Measurements from ENCODE around the gene NTM. TPM values are rescaled to one million over a fixed set of nuclear protein-coding genes. Genes with fewer than 3 reads are reported as not detected.

Gene NTM
- total RNA-seq, 1 experiment from 2014 or later = 9.9 TPM

GRCh38 chr11:131877246-131877942 is 507.0 kb downstream of the NTM start:
- Mint-ChIP-seq H3K27ac (no peak overlapping the region), H3K27me3 (ENCODE audit: low read depth) (no peaks in the 10 kb centered on the region), H3K9me3 (no peaks in the 10 kb centered on the region), H3K4me3 (no peak overlapping the region), H3K36me3 (ENCODE audit: insufficient read depth in 1 of 3, low read depth in 3 of 3) (no peaks in the 10 kb centered on the region; a peak in 1 of 7 replicates), H3K4me1 (peaks cover 20 to 23% of the 10 kb centered on the region in 2 experiments)
- Histone ChIP-seq H3K27ac (ENCODE audit: insufficient read length, low read depth, low read length) (no peak overlapping the region), H2BK15ac (ENCODE audit: low read depth, low read length) (no peak overlapping the region), H3K18ac (ENCODE audit: insufficient read length, low read depth, low read length) (no peak overlapping the region), H4K20me1 (ENCODE audit: control insufficient read depth, insufficient read depth, insufficient read length) (no peaks in the 10 kb centered on the region), H2BK5ac (ENCODE audit: insufficient read length, low read length) (no peak overlapping the region), H3K9me3 (ENCODE audit: control insufficient read depth, low read depth, low read length) (no peaks in the 10 kb centered on the region), H4K5ac (ENCODE audit: insufficient read length, low read depth, low read length) (no peak overlapping the region), H3K56ac (ENCODE audit: insufficient read length, low read depth, low read length) (no peak overlapping the region), H3K79me1 (ENCODE audit: insufficient read depth, low read depth, low read length, poor library complexity, severe bottlenecking) (no peaks in the 10 kb centered on the region), H3K14ac (ENCODE audit: insufficient read depth, low read length) (no peak overlapping the region), H3K27me3 (ENCODE audit: insufficient read depth, low read length) (no peaks in the 10 kb centered on the region; the same call in 1 of the 2 replicates), H2BK12ac (ENCODE audit: insufficient read length, low read depth, low read length) (no peak overlapping the region), H3K23me2 (ENCODE audit: insufficient read length, low read depth, low read length, poor library complexity, severe bottlenecking) (no peaks in the 10 kb centered on the region), H2BK20ac (ENCODE audit: low read depth, low read length, poor library complexity, severe bottlenecking) (no peak overlapping the region), H3K79me2 (ENCODE audit: insufficient read depth, low read length) (no peaks in the 10 kb centered on the region), H2BK120ac (ENCODE audit: low read depth, low read length, poor library complexity, severe bottlenecking) (no peak overlapping the region), H3K23ac (ENCODE audit: insufficient read length, low read depth, low read length) (no peak overlapping the region), H3K4me2 (ENCODE audit: insufficient read depth, insufficient read length, low read length) (no peak overlapping the region), H2AK5ac (ENCODE audit: insufficient read length, low read length) (no peak overlapping the region), H3K4ac (ENCODE audit: low read depth, low read length) (no peak overlapping the region), H4K91ac (ENCODE audit: insufficient read length, low read depth, low read length) (no peak overlapping the region), H4K8ac (replicated peaks; ENCODE audit: insufficient read length, low read depth, low read length) (no peak overlapping the region), H3T11ph (ENCODE audit: low read length) (no peak overlapping the region), H3K4me1 (ENCODE audit: insufficient read depth, low read length) (peaks cover 5% of the 10 kb centered on the region; the same call in 1 of the 2 replicates), H2AFZ (ENCODE audit: low read length) (no peak overlapping the region), H3K9ac (ENCODE audit: extremely low read depth, insufficient read length, low read length) (no peak overlapping the region)
- WGBS (ENCODE audit: extremely low coverage, insufficient read length, low lambda C conversion rate) = no CpG with 5 or more reads among the region's 10 CpGs
- DNase-seq = no peak
- TF ChIP-seq CTCF (conservative IDR thresholded peaks at IDR 0.05) = no peak
